Measurements from ENCODE around the gene CHID1. TPM values are rescaled to one million over a fixed set of nuclear protein-coding genes. Genes with fewer than 3 reads are reported as not detected.
A peak's percentile ranks its signal among the peaks of the same experiment; 100 is the strongest.

The CHID1 gene
- polyA plus RNA-seq, 1 donor from 2014 or later = 51.2 TPM

GRCh38 chr11:947744-948143 lies 37.1 kb upstream of the CHID1 start:
- peaks cover 7% of the 10 kb centered on the region for H3K9me3 ChIP-seq (ENCODE audit: low read length)
- peak overlapping the region; percentile 22 for H3K27ac ChIP-seq (ENCODE audit: low read length)
- no peaks in the 10 kb centered on the region for H3F3A ChIP-seq (ENCODE audit: insufficient read depth, low read length, poor library complexity, severe bottlenecking)
- H3K27me3 ChIP-seq (ENCODE audit: insufficient read depth, low read depth, low read length) = no peaks in the 10 kb centered on the region
- no peak for TF ChIP-seq REST (IDR thresholded peaks at IDR 0.05; ENCODE audit: borderline replicate concordance)
- no peak for TF ChIP-seq CTCF (IDR thresholded peaks at IDR 0.05; ENCODE audit: poor library complexity, severe bottlenecking)
- TF ChIP-seq RAD21 (conservative IDR thresholded peaks at IDR 0.05) = no peak
- TF ChIP-seq EP300 (conservative IDR thresholded peaks at IDR 0.05; ENCODE audit: poor library complexity, severe bottlenecking) = no peak
- TF ChIP-seq TAF1 (IDR thresholded peaks at IDR 0.05; ENCODE audit: low read depth) = no peak
- no peak overlapping the region for H2AFZ ChIP-seq (ENCODE audit: low read depth, low read length)
- no peaks in the 10 kb centered on the region for H3K9me2 ChIP-seq (ENCODE audit: insufficient read depth, low read length)
- H4K20me1 ChIP-seq (ENCODE audit: insufficient read depth) = no peaks in the 10 kb centered on the region
- no peaks in the 10 kb centered on the region for H3K36me3 ChIP-seq (ENCODE audit: insufficient read depth, low read length)
- H3K9ac ChIP-seq (ENCODE audit: low read length) = no peak overlapping the region
- peaks cover 42% of the 10 kb centered on the region for H3K79me2 ChIP-seq (replicated peaks; ENCODE audit: insufficient read depth, low read length)
- H3K4me3 ChIP-seq (ENCODE audit: low read length) = no peak overlapping the region
- no peak overlapping the region for H3K4me2 ChIP-seq (ENCODE audit: low read length)

GRCh38 chr11:945986-946385 lies 35.4 kb upstream of the CHID1 start:
- H3K9ac ChIP-seq (ENCODE audit: low read length) = peak overlapping the region; percentile 34
- H3K9me2 ChIP-seq (ENCODE audit: insufficient read depth, low read length) = no peaks in the 10 kb centered on the region
- H3K27me3 ChIP-seq (ENCODE audit: insufficient read depth, low read depth, low read length) = no peaks in the 10 kb centered on the region
- H3K4me3 ChIP-seq (ENCODE audit: low read length) = peak overlapping the region; percentile 56
- H3K9me3 ChIP-seq (ENCODE audit: low read length) = peaks cover 7% of the 10 kb centered on the region
- H2AFZ ChIP-seq (ENCODE audit: low read depth, low read length) = no peak overlapping the region
- peaks cover 58% of the 10 kb centered on the region for H3K79me2 ChIP-seq (replicated peaks; ENCODE audit: insufficient read depth, low read length)
- H4K20me1 ChIP-seq (ENCODE audit: insufficient read depth) = no peaks in the 10 kb centered on the region
- peak overlapping the region; percentile 68 for H3K27ac ChIP-seq (ENCODE audit: low read length)
- TF ChIP-seq EZH2 (IDR thresholded peaks at IDR 0.05; ENCODE audit: borderline replicate concordance, insufficient read depth, low read length, poor library complexity, severe bottlenecking) (no peak), EP300 (conservative IDR thresholded peaks at IDR 0.05; ENCODE audit: poor library complexity, severe bottlenecking) (peak; percentile 52), POLR2AphosphoS5 (IDR thresholded peaks at IDR 0.05) (peak; percentile 33), RAD21 (conservative IDR thresholded peaks at IDR 0.05) (peak; percentile 39), MXI1 (conservative IDR thresholded peaks at IDR 0.05; ENCODE audit: poor library complexity, severe bottlenecking) (peak; percentile 82), SMC3 (conservative IDR thresholded peaks at IDR 0.05; ENCODE audit: poor library complexity) (peak; percentile 56), TAF1 (IDR thresholded peaks at IDR 0.05; ENCODE audit: low read depth) (no peak), REST (IDR thresholded peaks at IDR 0.05; ENCODE audit: borderline replicate concordance) (no peak)
- H3K36me3 ChIP-seq (ENCODE audit: insufficient read depth, low read length) = no peaks in the 10 kb centered on the region
- no peaks in the 10 kb centered on the region for H3F3A ChIP-seq (ENCODE audit: insufficient read depth, low read length, poor library complexity, severe bottlenecking)
- H3K4me2 ChIP-seq (ENCODE audit: low read length) = peak overlapping the region; percentile 60

All from neural cell (in vitro differentiated cells).